ENCODE data around the gene USP49. TPM values are rescaled to one million over a fixed set of nuclear protein-coding genes. Genes with fewer than 3 reads are reported as not detected.

Gene USP49
- total RNA-seq, 6 experiments from 2014 or later = 0.87 to 2.0 (median 1.3) TPM

GRCh38 chr6:41900861-41901260 lies 5.7 kb upstream of the USP49 start:
- TF ChIP-seq POLR2A (IDR thresholded peaks at IDR 0.05) (no peak), CTCF (IDR thresholded peaks at IDR 0.05) (no peak)
- intact Hi-C loops (cut with DNase I) = no loop called here
- WGBS (ENCODE audit: insufficient coverage, low coverage, low lambda C conversion rate, missing lambda C conversion rate) = 68% methylated on average over 1 of the region's 1 CpG

DNA sequence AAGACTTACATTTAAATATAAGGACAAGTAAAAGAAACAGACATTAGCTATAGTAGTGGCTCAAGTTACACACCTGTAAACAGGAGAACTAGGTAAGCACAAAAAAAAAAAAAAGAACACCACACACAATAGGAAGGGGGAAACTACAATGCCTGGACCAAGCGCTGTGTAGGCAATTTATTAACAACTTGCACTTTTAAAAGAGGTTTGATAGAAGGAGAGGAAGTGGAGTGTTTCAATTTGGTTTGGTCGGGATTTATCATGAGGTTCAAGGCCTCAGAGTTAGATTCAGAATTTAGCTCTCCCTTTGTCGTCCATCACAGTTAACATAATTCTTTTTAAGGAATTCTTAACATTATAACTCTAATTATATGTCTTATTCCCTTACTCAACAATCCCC lies 1.1 kb upstream of the USP49 start:
- Histone ChIP-seq H3K27me3 (no peaks in the 10 kb centered on the region), H3K4me1 (peaks cover 0 to 7% (median 2%) of the 10 kb centered on the region in 4 donors), H3K36me3 (no peaks in the 10 kb centered on the region), H3K9me3 (no peaks in the 10 kb centered on the region), H3K27ac (peak overlapping the region in 2 of 3 donors; percentile 58 to 76), H3K4me3 (peak overlapping the region in 1 of 3 donors; percentile 81)
- 50% methylated on average over 3 of the region's 3 CpGs for WGBS (ENCODE audit: insufficient coverage, low coverage, low lambda C conversion rate, missing lambda C conversion rate)
- ATAC-seq = no peak
- DNase-seq = no peak
- intact Hi-C loops (cut with DNase I) = no loop called here
- TF ChIP-seq CTCF (IDR thresholded peaks at IDR 0.05) (no peak), POLR2A (IDR thresholded peaks at IDR 0.05) (no peak)

More at GRCh38 chr6:41900861-41901260, 5.7 kb upstream of the USP49 start:
- Histone ChIP-seq H3K9me3 (no peaks in the 10 kb centered on the region), H3K36me3 (peaks cover 0 to 4% (median 2%) of the 10 kb centered on the region in 4 donors), H3K4me1 (peaks cover 0 to 5% (median 0%) of the 10 kb centered on the region in 4 donors), H3K27ac (no peak overlapping the region), H3K27me3 (no peaks in the 10 kb centered on the region), H3K4me3 (no peak overlapping the region)
- ATAC-seq (no peak), DNase-seq (no peak)

GRCh38 chr6:41894366-41895299 lies 542 bp downstream of the USP49 start:
- Histone ChIP-seq H3K27me3 (no peaks in the 10 kb centered on the region), H3K36me3 (no peaks in the 10 kb centered on the region), H3K4me3 (peak overlapping the region; percentile 65 to 81 (median 66)), H3K27ac (no peak overlapping the region), H3K4me1 (peaks cover 0 to 7% (median 2%) of the 10 kb centered on the region in 4 donors), H3K9me3 (no peaks in the 10 kb centered on the region)
- TF ChIP-seq POLR2A (IDR thresholded peaks at IDR 0.05) (no peak), CTCF (IDR thresholded peaks at IDR 0.05) (no peak)
- intact Hi-C loops (cut with DNase I) = no loop called here
- ATAC-seq (peak; percentile 60 to 77 (median 62)), DNase-seq (peak in 1 of 3 donors; percentile 38)
- WGBS (ENCODE audit: insufficient coverage, low coverage, low lambda C conversion rate, missing lambda C conversion rate) = 2% methylated on average over 52 of the region's 56 CpGs

GRCh38 chr6:41892921-41893564 lies 2.1 kb downstream of the USP49 start:
- H3K4me3 ChIP-seq = no peak overlapping the region
- intact Hi-C loops (cut with DNase I) = no loop called here
- no peak for ATAC-seq
- H3K27ac ChIP-seq = no peak overlapping the region
- no peaks in the 10 kb centered on the region for H3K36me3 ChIP-seq
- 88% methylated on average over 4 of the region's 4 CpGs for WGBS (ENCODE audit: insufficient coverage, low coverage, low lambda C conversion rate, missing lambda C conversion rate)
- H3K9me3 ChIP-seq = no peaks in the 10 kb centered on the region
- H3K27me3 ChIP-seq = no peaks in the 10 kb centered on the region
- TF ChIP-seq CTCF (IDR thresholded peaks at IDR 0.05) = no peak
- no peak for TF ChIP-seq POLR2A (IDR thresholded peaks at IDR 0.05)
- no peak for DNase-seq
- peaks cover 0 to 7% (median 2%) of the 10 kb centered on the region in 4 donors for H3K4me1 ChIP-seq

Data from right lobe of liver (tissue), 6 donors.